ENCODE results near the gene ST6GALNAC4.

- TF ChIP-seq CTCF (IDR thresholded peaks at IDR 0.05) (no peak), RELA (CRISPR knock-in tag; IDR thresholded peaks at IDR 0.05; ENCODE audit: borderline replicate concordance) (no peak), E2F5 (CRISPR knock-in tag; IDR thresholded peaks at IDR 0.05) (no peak), E2F4 (CRISPR knock-in tag; IDR thresholded peaks at IDR 0.05; ENCODE audit: borderline replicate concordance, low read depth) (no peak)
Measured at GRCh38 chr9:127950513-127951289, 33.9 kb upstream of the ST6GALNAC4 start.

Measured in WTC11 (cell line).